GM21360 (cell line): ENCODE results near the gene CYP27C1.

Source experiments
- ATAC-seq: cut with Tn5 transposase; IDR thresholded peaks from one replicate; pipeline ENCODE4 v1.9.1; 2021; ENCODE audit warnings: mild to moderate bottlenecking, moderate library complexity; ENCODE audit not compliant: unreplicated experiment

The CYP27C1 gene

DNA sequence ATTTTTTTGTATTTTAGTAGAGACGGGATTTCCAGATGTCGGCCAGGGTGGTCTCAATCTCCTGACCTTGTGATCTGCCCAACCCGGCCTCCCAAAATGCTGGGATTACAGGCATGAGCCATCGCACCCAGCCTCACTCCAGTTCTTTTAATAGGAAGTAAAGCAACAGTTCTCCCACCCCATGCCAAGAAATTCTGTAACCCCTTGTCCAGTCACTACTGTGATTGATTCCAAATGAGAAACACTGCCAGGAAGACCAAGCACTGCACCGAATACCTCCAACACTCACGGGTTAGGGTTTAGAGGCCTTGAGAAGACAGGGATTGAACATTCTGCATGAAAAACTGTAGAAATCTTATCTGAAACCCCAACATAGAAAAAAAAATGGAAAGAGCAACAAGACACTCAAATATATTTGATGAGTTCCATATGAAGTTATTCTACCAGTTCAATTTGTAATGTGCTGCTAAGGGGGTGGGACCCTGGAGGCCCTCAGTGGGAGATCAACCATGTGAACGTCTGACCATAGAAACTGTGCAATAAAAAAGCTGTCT, 65.0 kb downstream of the CYP27C1 start:
- no peak for ATAC-seq

GRCh38 chr2:127154396-127154795, 65.7 kb downstream of the CYP27C1 start:
- ATAC-seq, result no peak

DNA sequence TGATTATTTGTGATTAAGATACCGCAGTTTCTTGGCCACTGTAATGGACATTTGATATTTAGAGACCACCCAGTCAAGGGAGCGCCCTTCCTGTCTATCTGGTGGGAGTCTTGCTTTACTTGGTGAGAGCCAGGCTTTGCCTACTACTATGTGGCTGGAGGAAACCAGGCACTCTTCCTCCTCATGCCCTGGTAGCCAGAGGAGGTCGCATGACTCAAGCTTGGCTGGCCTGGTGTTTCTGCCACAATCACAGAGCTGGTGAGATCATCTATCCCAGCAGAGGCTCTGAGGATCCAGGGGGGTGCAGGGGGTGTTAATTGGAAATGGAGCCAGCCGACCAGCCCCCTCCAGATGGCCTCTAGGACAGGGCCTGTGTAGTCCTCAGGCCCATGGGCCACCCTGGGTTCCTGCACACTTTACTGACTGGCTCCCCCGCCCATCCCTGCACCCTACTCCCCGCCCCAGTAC, 66.4 kb downstream of the CYP27C1 start:
- no peak for ATAC-seq

DNA sequence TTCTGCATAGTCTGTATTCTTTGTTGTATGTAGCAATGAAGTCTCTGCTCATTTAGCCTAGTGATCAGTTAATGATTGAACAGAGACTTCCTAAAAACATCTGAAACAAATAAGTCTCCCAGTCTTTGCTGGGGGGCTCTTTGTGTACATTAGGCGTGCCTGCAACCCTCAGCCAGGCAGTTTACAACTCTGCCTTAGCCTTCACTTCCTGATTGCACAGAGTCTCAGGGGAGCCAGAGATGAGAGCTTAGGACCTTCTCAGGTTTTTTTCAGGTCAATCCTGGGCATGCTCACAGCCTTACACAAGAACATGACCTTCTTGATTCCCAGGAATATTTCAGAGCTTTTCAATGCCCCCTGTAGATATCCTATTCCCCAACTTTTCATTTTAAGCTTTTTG, 69.1 kb downstream of the CYP27C1 start:
- ATAC-seq, result no peak

DNA sequence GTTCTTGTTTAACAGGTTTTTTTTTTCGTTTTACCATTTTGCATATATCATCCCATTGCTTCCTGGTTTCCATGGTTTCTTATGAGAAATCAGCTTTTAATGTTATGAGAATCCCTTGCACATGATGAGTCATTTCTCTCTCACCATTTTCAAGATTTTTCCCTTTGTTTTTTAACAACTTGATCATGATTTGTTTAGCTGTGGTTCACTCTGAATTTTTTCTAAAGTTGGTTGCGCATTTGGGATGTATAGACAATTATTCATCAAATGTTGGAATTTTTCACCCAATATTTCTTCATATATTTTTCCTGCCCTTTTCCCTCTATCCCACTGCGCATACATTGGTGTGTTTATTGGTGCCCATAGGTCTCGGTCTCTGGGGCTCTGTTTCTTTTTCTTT, 70.7 kb downstream of the CYP27C1 start:
- no peak for ATAC-seq

DNA sequence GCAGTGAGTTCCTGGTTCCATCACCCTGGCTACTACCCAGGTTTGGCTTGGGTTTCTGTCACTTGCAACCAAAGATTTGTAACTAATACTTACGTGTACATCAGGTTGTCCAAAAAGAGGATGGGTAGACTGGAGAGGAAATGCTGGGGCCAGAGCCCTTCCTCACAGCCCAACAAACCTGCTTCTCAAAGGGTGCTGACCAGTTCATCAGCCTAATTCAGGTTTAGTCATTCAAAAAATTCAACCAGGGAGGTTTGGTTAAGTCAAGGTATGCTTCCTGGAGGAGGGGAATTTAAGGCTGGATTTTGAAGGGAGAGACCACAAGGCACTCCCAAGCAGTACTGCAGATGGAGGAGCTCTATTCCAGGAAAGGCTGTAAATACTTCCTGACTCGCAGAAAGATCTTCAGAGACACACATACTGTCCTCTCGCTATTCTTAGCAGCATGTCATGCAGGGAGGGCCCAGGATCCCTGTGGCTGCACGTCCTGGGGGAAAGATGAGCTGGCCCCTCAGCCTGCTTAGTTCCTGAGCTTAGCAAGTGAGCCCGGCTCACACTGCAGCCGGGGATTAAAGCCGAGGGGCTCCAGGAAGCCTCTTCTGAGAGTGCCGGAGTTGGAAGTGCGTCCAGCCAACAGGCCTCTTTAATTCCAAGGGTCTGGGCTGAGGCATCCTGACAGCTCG, 73.1 kb downstream of the CYP27C1 start:
- no peak for ATAC-seq

- no peak for ATAC-seq
Measured at GRCh38 chr2:127146071-127146725, 73.9 kb downstream of the CYP27C1 start.

DNA sequence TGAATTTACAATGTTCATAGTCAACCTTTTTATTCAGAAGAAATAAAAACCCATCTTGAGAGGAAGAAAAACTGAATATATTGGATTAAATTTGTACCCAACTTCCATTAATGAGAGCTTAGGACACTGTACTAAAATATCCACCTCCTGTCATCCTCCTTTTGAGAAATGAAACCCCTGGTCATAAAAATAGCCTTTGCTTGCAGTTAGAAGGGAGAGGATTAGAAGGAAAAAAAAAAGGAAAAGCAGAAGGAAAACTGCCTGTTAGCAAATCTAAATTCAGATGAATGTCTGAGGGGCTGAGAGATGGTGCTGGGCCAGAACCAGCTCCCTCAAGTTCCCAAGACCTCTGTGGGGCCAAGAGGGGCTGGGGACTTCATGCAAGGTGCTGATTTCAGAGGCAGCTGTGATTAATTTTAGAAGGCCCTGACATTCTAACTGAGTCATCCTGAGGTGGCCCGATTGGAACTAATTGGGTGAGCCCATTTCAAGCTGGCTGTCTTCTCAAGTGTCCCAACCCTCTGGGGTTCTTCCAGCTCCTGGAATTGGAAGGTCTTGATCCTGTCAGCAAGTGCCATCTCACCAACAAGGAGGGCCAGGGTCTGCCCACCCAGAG, 74.7 kb downstream of the CYP27C1 start:
- ATAC-seq, result no peak

DNA sequence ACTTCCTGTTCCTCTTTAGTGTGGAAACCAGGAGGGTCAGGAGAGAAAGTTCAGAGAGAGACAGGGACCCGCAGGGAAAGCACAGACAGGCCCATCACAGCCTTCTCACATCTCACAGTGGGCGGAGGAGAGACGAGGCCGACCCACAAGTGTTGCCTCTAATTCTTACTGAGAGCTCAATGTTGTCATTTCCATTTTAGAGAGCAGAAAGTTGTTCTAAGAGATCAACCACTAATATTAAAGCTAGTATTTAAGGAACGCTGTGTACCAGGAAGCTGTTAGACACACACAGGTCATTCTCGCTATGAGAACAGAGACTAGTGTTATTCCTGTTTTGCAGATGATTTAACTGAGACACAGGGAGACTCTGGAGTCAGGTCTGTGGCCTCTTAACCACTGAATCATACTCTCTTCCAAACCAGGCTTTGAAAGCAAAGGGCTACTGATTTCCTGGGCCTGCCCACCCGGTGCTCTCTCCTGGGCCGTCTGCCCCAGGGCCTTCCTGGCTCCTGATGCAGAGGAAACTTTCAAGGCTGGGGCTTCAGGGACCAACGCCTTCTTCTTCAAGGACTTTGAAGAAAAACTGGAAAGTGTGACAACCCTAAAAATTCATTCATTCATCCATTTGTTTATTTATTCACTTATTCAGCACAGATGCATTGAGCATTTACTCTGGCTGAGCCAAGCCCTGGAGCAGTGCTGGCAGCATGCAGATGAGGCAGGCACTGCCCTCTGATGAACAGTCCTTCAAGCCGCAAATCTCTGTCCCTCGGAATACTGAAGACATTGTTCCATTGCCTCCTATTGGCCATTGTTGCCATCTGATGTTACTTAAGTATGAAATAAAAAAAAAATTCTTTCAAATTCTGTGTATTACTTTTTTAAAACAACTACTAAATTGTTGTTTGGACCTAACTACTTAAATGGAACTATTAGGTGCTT, 76.0 kb downstream of the CYP27C1 start:
- ATAC-seq, result no peak

DNA sequence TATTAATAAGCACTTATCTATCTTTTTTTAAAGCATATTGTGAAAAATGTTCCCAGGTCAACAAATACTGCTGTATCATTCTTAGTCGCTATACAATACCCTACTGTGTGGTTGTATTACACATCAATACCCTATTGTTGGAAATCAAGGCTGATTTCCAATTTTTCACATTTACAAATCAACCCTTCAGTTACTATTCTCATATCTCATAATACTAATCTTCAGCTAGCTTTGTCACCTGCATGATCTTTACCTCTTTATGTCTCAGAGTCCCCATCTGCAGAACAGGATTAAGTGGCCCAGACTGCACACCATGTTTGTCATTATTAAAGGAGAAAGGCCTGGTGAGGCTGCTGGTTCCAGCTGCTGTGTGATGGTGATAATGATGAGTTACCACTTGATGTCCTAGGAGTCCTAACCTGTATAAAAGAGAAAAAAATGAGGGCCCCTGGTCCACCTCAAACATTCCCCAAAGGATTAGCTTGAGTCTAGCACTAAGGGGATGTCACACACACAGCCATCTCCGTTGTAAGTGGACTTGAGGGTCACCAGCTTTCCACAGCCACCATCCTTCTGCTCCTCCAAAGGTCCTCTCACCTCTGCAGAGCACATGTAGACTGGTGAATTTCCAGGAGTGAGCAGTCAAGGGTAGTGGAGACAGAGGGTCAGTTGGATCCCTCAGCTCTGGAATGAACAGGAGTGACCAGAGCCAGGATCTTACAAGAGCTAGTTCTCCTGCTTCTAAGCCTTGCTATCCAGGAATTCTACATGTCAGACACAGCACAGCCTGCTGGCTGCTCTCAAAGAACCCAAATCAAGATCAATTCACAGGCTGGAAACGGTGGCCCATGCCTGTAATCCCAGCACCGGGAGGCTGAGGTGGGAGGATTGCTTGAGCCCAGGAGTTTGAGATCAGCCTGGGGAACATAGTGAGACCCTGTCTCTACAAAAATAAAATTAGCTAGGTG, 77.2 kb downstream of the CYP27C1 start:
- ATAC-seq, result no peak

DNA sequence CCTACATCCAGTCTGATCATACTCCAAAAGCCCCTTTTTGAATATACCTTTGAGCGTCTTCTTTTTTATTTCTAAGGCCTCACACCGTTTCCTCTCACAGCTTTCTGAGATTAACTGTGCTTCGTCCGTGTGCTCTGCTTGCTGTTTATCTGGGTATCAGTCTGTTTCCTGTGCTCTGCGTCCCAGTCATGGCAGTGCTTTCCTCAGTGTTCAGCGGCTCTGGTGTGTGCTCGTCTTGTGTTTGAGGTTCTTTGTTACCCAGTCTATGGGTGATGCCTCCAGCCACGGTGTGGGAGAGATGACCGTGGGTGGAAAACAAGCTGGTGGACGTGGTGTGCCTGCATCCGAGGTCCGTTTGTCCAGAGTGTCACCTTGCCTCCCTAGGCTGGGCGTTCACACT, 79.6 kb downstream of the CYP27C1 start:
- no peak for ATAC-seq

DNA sequence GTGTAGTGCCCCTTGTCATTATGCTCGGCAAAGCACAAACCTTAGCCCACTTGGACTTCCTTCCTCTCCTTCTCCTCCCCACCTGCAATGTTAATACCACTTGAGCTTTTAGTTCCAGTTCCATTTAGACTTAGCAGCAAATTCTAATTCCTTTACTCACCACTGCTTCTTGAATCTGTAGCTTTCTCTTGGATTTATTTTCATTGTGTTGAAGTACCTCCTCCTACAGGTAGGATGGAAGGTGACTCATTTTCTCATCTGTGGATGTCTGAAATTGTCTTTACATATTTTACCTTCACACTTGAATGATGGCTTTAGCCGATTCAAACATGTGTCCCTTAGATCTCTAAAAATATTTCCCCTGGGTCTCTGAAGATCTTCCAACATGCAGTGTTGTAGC, 80.3 kb downstream of the CYP27C1 start:
- ATAC-seq, result no peak

- no peak for ATAC-seq
Measured at GRCh38 chr2:127138281-127138680, 81.8 kb downstream of the CYP27C1 start.

DNA sequence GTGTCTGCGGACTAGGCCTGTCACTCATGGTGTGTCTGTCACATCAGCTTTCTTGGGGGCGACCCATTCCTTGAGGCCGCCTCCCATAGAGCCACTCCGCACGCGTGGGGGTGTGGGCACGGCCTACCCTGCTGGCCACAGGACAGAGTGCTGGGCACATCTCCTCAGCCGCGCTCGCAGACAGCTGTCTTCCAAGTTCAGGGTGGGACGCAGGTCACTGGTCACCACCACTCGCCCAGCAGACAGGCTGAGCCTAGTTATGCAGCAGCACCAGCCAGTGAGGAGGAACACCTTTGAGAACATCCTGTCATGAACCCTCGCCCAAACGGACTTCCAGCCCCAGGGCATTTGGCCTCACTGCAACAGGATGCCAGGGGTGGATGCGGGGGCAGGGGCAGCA, 82.4 kb downstream of the CYP27C1 start:
- ATAC-seq, result no peak

DNA sequence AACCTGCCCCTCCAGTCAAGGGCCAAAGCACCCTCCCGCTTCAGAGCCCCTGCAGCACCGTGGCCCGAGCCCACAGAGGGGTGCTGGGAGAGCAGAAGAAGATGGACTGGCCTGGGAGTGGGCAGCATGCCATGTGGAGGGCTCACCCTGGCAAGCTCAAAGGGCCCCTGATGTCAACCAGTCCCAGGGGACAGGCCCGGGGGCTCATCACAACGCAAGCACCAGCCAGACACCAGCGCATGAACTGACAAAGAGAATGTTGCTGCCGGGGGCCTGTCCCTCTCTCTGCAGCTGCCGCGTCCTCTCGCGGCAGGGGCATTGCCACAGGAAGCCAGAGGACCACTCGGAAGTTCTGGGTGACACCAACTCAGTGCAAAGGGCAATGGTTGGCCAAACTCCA, 82.9 kb downstream of the CYP27C1 start:
- ATAC-seq, result no peak

DNA sequence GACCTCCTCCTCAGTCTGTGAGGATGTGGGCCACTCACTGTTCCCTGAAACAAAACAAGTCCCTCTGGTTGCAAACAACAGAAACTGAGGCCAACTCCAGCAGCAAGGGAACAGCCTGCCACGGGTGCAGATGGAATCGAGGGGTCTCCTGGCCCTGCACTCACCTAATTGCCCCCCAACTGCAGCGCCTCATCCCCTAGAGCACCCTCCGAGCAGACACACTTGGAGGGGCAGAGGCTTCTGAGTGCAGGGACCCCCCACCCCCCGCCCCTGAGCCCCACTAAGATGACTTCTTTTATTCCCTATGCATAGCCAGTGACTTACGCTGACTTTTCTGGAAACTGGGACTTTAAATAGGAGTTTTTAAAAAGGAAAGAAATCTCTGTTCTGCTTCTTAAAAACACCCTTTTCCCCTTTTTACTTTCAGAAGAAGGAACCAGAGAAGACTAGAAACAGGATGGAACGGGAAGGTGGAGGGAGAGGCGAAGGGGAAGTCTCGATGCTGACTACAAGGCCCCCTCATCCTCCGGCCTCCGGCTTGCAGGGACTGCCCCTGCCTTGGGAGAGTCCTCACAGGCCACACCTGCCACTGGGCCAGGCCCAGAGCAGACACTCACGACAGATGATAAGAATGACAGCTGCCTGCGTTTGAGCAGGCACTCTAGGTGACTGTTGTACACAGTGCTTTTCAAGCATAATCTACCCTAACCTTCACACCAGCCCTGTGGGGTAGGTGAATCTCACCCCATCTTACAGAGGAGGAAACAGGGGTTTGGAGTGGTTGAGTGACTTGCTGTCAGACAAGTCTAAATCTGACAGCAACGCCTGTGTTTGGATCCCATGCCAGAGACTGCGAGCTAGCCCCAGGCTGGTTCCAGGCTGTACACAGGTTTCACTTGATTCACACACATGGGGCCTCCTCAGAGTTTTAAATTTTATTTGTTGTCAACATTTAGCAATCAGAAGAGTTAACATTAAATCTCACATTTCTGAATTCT, 85.0 kb downstream of the CYP27C1 start:
- no peak for ATAC-seq

- no peak for ATAC-seq
Measured at GRCh38 chr2:127134235-127134634, 85.9 kb downstream of the CYP27C1 start.
